Activated CD4-positive, alpha-beta T cell treated with anti-CD3 and anti-CD28 coated beads for 4 hours (primary cell): Measurements from ENCODE around the gene UCK2.
"Not testable (repeated sequence)": the region's sequence is repeated elsewhere in the genome, so short reads cannot be mapped to it uniquely, and the experiment has no call there.

ENCODE experiments used
- DNase-seq, 2 donors: peaks; one replicate each; pipeline ENCODE4 v3.0.0-alpha.2; 2020

The UCK2 gene

GRCh38 chr1:165827268-165828102 lies at the start of gene UCK2:
TSS of gene UCK2 (plus strand) at chr1:165827614. CDS start at chr1:165827834, 220 bp downstream.
- DNase-seq: peak; percentile 47 to 52

DNA sequence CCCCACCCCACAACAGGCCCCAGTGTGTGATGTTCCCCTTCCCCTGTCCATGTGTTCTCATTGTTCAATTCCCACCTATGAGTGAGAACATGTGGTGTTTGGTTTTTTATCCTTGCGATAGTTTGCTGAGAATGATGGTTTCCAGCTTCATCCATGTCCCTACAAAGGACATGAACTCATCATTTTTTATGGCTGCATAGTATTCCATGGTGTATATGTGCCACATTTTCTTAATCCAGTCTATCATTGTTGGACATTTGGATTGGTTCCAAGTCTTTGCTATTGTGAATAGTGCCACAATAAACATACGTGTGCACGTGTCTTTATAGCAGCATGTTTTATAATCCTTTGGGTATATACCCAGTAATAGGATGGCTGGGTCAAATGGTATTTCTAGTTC lies 49.2 kb upstream of the UCK2 start:
- not testable (repeated sequence) for DNase-seq

GRCh38 chr1:165783519-165783918 lies 43.9 kb upstream of the UCK2 start:
- DNase-seq: not testable (repeated sequence)

GRCh38 chr1:165787741-165788140 lies 39.7 kb upstream of the UCK2 start:
- DNase-seq: no peak

DNA sequence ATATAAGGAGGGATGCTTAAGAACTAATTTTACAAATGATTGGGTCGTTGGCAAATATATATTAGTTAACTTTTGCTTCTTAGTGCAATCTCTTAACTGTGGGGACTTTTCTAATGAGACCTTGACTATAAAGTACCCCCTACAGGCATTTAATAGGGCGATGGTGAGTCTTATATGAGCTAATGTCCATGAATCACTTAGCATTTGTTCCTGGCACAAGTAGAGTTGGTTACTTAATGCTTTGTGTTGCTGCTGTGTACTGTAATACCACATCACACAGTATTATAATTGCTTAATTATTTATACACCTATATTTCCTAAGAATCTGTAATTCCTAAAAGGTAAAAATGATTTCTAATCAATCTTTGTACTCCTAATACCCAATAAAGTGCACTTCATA lies 33.5 kb upstream of the UCK2 start:
- no peak for DNase-seq

DNA sequence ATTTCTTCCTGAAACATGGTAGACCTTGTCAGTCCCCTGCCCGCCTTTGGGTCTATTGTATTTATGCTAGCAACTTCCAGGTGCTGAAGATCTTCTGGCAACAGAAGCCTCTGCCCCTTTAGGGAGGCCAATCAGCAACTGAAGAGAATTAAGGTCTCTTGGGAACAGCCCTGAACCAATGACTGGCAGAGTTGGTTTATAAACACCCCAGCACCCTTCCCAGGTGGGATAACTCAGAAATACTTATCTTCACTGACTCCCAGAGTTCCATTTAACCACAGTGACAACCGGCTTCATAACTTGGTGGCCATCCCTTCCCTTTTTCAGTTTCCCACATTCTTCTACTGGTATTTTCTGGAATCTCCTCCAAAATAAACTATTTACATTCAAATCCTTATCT lies 31.5 kb upstream of the UCK2 start:
- DNase-seq: no peak

GRCh38 chr1:165799387-165799786 lies 28.0 kb upstream of the UCK2 start:
- DNase-seq: no peak

DNA sequence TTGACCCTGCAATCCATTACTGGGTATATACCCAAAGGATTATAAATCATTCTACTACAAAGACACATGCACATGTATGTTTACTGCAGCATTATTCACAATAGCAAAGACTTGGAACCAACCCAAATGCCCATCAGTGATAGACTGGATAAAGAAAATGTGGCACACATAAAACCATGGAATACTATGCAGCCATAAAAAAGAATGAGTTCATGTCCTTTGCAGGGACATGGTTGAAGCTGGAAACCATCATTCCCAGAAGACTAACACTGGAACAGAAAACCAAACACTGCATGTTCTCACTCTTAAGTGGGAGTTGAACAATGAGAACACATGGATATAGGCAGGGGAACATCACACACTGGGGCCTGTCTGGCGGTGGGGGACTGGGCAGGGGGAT lies 22.9 kb upstream of the UCK2 start:
- not testable (repeated sequence) for DNase-seq

DNA sequence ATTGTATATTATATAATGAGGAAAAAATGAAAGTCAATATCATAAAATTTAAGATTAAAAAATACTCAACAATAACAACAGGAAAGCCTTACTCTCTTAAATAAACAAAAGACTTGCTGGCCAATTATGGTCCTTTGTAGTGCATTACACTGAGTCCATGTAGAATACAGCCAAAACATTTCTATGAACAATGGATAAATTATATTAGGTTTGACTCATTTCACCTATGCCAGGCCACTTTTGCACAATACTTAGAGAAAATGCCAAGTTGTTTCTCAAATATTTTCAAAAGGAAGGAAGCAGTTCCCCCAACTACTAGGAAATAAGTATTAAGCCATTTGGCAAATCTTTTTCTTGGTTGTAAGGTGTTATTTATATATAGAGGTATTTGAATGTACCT lies 19.8 kb upstream of the UCK2 start:
- DNase-seq: no peak

DNA sequence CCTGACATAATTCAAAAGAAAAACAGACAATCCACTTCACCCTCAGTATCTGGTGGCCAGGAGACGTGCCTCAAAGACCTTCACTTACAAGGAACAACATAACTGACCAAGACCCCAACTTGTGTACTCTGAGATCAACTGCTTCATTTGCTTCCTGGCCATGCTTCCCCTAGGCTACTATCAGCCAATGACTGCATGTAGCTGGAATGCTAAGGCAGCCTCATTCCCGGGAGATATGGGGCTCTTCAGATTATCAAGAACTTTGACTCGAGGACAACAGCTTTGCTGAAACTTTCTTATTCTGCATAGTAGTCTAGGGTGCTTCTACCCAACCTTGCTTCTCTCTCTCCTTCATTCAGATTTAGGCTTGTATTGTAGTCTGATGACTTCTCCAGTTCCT lies 11.7 kb upstream of the UCK2 start:
- no peak for DNase-seq

DNA sequence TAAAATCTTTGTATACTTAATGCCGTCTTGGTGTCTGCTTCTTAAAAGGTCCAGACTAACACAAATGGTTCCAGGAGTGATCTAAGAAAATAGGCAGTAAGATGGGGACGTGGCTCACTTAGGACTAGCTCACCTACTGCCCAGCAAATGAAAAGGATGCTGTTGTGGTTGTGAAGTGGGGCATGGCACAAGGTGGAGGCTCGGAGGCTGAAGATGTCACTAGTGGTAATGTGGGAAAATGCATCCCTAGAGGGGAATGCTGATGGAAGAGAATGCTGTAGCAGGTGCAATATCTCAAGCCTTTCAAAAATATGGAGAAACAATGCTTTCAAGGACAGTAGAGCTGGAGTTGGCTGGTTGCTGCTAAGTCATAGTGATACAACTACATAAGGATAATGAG lies 11.3 kb upstream of the UCK2 start:
- no peak for DNase-seq

DNA sequence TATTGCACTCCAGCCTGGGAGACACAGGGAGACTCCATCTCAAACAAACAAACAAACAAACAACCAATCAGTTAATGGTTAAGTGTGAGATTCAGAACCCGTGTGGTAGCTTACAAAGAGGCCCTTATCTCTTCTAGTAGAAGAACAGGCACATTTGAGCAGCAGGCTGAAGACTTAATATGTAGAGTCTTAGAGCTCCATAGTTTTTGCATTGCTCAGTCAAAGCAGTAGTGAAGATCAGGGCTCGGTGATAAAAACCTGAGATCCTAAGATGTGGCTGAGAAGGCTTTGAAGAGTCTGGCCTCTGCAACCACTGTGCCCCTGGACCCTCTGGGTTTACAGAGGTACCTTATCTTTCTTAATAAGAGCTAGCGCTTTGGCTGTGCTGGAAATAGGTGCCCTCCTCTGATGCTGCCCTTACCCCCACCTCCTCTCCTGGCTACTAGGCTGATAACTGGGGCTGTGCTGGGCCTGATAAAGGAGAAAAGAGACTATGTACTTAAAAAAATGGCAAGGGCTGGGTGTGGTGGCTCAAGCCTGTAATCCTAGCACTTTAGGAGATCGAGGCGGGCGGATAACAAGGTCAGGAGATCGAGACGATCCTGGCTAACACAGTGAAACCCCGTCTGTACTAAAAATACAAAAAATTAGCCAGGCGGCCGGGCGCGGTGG lies 10.5 kb upstream of the UCK2 start:
- DNase-seq: no peak

DNA sequence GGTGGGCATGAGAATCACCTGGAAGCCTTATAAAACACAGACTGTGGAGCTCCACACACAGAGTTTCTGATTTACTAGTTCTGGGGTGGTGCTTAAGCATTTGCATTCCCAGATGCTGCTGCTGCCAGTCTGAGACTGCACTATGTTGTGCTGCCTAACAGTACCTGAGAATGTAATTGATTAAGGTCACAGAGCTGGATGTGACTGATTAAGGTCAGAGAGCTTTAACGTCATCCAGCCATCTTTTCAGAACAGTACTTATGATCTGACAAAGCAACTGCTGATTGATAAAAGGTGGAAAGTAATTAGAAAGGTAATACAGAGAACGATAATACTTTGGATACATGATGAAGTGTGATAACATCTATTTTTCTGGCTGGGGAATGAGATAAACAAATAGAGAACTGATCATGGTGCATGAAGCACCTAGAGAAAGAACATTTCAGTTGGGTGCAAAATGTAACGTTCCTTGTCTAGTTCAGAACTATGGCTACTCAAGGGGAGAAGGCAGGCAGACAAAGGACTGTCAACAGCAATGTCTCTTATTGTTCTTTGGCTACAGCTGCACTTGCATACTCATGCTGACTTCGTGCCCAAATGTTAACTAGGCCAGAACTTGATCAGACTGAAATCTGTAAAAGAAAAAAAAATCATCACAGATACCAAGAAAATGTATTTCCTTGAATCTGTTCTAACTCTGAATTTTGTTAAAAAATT lies 3.7 kb upstream of the UCK2 start:
- no peak for DNase-seq

DNA sequence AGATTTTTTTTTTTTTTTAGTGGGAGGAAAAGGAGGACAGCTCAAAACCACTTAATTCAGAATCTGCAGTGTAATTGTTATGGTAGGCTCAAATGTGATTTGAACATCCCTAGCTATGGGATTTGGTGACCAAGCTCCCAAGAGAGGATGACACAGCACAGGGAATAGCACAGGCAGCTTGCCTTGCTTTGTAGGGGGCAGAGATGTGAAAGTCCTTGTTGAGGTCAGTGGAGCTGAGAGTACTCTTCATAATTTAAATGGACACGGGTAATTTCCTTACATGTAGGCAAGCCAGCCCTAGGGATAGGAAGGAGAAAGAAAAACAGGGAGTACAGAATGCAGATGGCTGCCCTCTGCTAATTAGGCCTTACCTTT lies 3.2 kb upstream of the UCK2 start:
- DNase-seq: no peak

DNA sequence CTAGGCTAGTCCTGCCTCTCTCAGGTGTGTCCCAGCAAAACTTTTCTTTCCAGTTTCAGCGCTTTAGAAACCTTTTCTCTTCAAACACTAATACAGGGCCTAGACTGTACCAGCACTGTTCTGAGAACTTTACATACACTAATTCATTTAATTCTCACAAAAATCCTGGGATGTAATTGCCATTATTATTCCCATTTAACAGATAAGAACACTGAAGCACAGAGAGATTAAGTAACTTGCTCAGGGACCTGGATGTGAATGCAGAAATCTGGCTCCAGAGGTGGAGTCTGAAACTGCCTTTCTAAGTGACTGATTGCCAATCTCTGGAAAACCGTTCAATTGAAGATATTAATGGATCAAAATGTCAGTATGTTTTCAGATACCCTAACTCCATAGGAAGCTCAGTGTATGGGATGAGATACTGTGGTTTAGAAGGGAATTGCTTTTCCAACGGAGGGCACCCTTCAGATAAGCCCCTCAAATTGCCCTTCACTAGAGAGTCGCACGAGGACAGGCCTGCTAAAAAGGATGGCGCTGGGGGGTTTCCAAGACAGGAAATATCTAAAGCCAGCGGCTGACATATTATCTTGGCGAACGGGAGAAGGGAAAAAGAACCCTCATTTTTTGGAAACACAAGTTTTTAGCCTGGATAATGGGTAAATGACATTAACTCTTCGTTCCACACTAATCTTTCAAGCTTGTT lies 698 bp upstream of the UCK2 start:
- DNase-seq: no peak

GRCh38 chr1:165828103-165828668 lies 772 bp downstream of the UCK2 start:
- peak; percentile 39 to 44 for DNase-seq

- DNase-seq: peak in 1 of 2 donors; percentile 8
Observed at GRCh38 chr1:165828669-165829329, 1.4 kb downstream of the UCK2 start.

- DNase-seq: no peak
Observed at GRCh38 chr1:165829888-165830287, 2.5 kb downstream of the UCK2 start.

- no peak for DNase-seq
Observed at GRCh38 chr1:165831146-165831545, 3.7 kb downstream of the UCK2 start.

DNA sequence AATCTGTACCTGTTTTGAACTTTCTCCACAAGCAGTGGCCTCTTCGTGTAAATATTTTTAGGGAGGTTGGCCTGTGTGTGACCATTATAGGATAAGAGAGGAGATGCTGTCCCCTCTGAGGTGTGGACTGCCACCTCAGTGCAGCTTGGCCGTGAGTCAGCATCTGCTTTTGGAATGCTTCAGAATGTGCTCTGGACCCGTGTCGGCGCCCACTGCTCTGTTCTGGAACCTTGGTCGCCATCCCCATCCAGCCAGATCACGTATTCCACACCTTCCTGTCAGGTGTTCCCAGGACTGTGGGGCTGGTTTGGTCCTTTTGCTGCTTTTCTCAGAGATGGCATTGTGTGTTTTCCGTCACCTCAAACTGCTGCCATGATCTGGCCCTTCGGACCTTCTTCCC lies 5.5 kb downstream of the UCK2 start:
- DNase-seq: no peak

- no peak for DNase-seq
Observed at GRCh38 chr1:165833358-165833757, 5.9 kb downstream of the UCK2 start.

DNA sequence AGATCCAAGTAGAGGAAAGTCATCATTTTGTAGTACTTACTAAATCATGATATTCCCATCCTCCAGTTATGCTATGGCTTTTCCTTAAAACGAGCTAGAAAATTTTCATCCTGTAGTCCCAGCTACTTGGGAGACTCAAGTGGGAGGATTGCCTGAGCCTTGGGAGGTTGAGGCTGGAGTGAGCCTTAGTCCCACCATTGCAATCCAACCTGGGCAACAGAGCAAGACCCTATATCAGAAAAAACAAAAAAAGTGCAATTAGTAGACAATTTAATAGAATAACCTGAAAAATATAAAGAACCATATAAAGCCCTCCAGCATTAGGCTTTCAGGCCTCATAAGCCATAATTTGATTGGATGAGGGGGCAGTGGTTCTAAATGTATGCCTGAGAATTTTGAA lies 6.8 kb downstream of the UCK2 start:
- DNase-seq: no peak
